Upper lobe of left lung (tissue), 6 donors: ENCODE measurements around the gene FER1L5. TPM values are rescaled to one million over a fixed set of nuclear protein-coding genes. Genes with fewer than 3 reads are reported as not detected.
A peak's percentile ranks its signal among the peaks of the same experiment; 100 is the strongest.

Experiments used
- ATAC-seq, 2 donors: fragments of 200-7000 bp; cut with Tn5 transposase; one replicate each; pipeline ENCODE4 v1.9.1; 2022; ENCODE audit warnings: mild to moderate bottlenecking in 2 of 2, moderate library complexity in 2 of 2; ENCODE audit not compliant: low FRiP score in 2 of 2
- DNase-seq, 2 donors: peaks; one replicate each; pipeline ENCODE4 v3.0.0-alpha.2; 2019 to 2020
- H3K27ac ChIP-seq, 4 donors: fragments of 200-600 bp; sonication (generic); one replicate each; pipeline ENCODE4 v1.5.1; 2016 to 2019
- H3K27me3 ChIP-seq, 4 donors: fragments of 200-600 bp; sonication (generic); one replicate each; pipeline ENCODE4 v1.5.1; 2017 to 2019
- H3K36me3 ChIP-seq, 4 donors: fragments of 200-600 bp; sonication (generic); one replicate each; pipeline ENCODE4 v1.5.1; 2016 to 2019
- H3K4me1 ChIP-seq, 4 donors: fragments of 200-600 bp; sonication (generic); one replicate each; pipeline ENCODE4 v1.5.1; 2018 to 2019
- H3K4me3 ChIP-seq, 4 donors: fragments of 200-600 bp; sonication (generic); one replicate each; pipeline ENCODE4 v1.5.1; 2017 to 2019; ENCODE audit warnings: mild to moderate bottlenecking in 2 of 4, moderate library complexity in 1 of 4
- H3K9me3 ChIP-seq, 4 donors: fragments of 200-600 bp; sonication (generic); one replicate each; pipeline ENCODE4 v1.5.1; 2018 to 2019
- EP300 ChIP-seq, 4 donors: sonication (generic); formaldehyde crosslinking; IDR thresholded peaks; one replicate each; pipeline ENCODE4 v1.5.1; 2017; ENCODE audit warnings: antibody characterized with exemption in 4 of 4, control low read depth in 2 of 4
- POLR2A ChIP-seq, 4 donors: fragments of 450-650 bp; IDR thresholded peaks; one replicate each; pipeline ENCODE4 v1.5.1; 2016 to 2017; ENCODE audit warnings: antibody characterized with exemption in 4 of 4, mild to moderate bottlenecking in 2 of 4
- POLR2AphosphoS5 ChIP-seq, 2 donors: sonication (generic); formaldehyde crosslinking; IDR thresholded peaks; one replicate each; pipeline ENCODE4 v1.5.1; 2017; ENCODE audit warnings: antibody characterized with exemption in 2 of 2
- WGBS, 2 donors: methylation state at CpG; one replicate each; pipeline ENCODE4 v1.1.5; 2017 to 2018; 5-methylcytosine and 5-hydroxymethylcytosine counted together
- total RNA-seq, 6 donors: library from RNA; depleted of rRNA in 4 of 6; stranded (reverse); fragments of >200 nt in 4 of 6; gene quantifications; one replicate each; pipeline versions ENCODE4 v1.1.0 to v1.2.1, GENCODE V29; 2016 to 2021
- TF ChIP-seq, protein P1 (sequence below), 6 experiments: fragments of 450-650 bp in 4 of 6; fragments of 200-600 bp in 2 of 6; sonication (generic) in 2 of 6; IDR thresholded peaks; one replicate each; pipeline ENCODE4 v1.5.1; 2016 to 2019; ENCODE audit warnings: antibody characterized with exemption in 6 of 6
- donor health status: DM: no; HTN: no; CAD: no; lungs with moderate emphysema.
- donor health status: DM: no; HTN: yes; CAD: no; lungs with severe emphysema.

The FER1L5 gene
- total RNA-seq, 6 donors from 2014 or later: 0.15 to 5.2 (median 0.43) TPM

DNA sequence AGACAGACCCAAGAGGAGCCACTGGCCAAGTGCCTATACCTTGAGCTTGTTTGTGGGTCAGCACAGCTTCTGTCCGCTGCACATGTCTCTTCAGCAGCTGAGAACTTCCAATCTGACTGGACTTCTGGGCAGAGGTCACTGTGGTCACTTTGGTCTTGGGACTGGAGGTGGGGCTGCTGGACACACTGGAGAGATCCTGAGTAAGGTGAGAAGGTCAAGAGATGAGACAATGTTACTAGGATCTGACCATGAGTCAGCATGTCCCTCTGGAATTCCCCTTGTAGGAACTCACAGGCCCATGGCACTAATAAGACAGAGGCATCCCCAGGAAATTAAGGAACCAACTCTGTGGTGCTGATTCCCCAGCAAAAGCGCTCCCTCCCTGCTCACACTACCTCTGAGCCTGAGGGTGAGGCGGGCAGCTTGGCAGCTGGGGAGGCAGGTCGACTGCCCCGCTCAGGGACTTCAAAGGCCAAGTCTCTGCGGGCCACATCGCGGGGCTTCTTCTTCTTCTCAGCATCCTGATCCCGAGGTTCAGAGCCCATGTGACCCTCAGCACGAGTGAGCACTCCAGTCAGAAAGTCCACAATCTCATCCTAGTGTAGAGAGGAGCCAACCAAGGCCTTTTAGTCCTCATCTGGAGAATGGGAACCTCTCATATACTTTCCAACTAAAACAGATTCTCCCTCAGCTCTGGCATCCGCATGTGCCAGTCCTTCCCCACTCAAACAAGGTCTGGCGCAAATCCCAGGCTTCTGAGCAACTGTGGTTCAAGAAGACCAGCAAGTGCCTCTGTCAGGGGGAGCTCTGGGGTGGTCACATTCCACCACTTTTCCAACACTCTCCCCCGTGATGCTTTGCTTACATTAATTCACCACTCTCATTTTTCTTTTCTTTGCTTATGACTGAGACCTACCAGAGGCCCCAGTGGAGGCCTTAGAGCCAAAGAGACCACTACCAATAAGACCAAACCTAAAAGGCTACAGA lies 33.8 kb upstream of the FER1L5 start:
- WGBS, 2 donors: 92 to 93% methylated on average over 12 to 13 of the region's 13 CpGs
- ATAC-seq: peak in 1 of 2 donors; percentile 24

DNA sequence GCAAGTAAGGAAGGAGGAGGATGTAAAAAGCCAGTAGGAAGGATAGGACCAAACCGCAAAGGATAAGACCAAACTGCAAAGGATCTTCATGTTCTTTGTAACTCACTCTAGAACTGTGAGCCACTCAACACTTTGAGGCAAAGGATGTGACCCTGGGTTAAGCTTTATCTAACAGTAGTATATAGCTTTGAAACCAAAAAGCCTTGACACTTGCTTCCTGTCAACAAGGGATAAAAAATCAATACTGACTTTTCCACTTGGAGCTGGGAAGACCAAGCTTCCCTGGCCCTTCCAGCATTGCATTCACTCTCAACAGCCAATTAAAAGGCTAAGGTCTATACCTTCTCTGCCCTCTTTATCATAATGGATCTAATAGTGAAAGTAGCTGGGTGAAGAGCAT lies 26.4 kb upstream of the FER1L5 start:
- peak overlapping the region in 1 of 4 donors; percentile 48 for H3K27ac ChIP-seq
- peaks cover 24 to 79% (median 52%) of the 10 kb centered on the region in 4 donors for H3K36me3 ChIP-seq

More for the DNA sequence above, 33.8 kb upstream of the FER1L5 start:
- Histone ChIP-seq H3K36me3 (peaks cover 72 to 100% (median 92%) of the 10 kb centered on the region in 4 donors), H3K27me3 (no peaks in the 10 kb centered on the region), H3K4me1 (peaks cover 0 to 6% (median 0%) of the 10 kb centered on the region in 4 donors), H3K4me3 (no peak overlapping the region), H3K9me3 (no peaks in the 10 kb centered on the region), H3K27ac (peak overlapping the region in 2 of 4 donors; percentile 24 to 27)
- peak in 1 of 2 donors; percentile 24 for DNase-seq
- no peak for TF ChIP-seq POLR2AphosphoS5 (IDR thresholded peaks at IDR 0.05)
- no peak for TF ChIP-seq EP300 (IDR thresholded peaks at IDR 0.05)
- TF ChIP-seq, protein P1, sequence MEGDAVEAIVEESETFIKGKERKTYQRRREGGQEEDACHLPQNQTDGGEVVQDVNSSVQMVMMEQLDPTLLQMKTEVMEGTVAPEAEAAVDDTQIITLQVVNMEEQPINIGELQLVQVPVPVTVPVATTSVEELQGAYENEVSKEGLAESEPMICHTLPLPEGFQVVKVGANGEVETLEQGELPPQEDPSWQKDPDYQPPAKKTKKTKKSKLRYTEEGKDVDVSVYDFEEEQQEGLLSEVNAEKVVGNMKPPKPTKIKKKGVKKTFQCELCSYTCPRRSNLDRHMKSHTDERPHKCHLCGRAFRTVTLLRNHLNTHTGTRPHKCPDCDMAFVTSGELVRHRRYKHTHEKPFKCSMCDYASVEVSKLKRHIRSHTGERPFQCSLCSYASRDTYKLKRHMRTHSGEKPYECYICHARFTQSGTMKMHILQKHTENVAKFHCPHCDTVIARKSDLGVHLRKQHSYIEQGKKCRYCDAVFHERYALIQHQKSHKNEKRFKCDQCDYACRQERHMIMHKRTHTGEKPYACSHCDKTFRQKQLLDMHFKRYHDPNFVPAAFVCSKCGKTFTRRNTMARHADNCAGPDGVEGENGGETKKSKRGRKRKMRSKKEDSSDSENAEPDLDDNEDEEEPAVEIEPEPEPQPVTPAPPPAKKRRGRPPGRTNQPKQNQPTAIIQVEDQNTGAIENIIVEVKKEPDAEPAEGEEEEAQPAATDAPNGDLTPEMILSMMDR (IDR thresholded peaks at IDR 0.05): no peak
- TF ChIP-seq POLR2A (IDR thresholded peaks at IDR 0.05): no peak

GRCh38 chr2:96616535-96616934 lies 26.0 kb upstream of the FER1L5 start:
- peaks cover 5 to 26% (median 18%) of the 10 kb centered on the region in 4 donors for H3K4me1 ChIP-seq
- DNase-seq: no peak
- TF ChIP-seq, protein P1 (IDR thresholded peaks at IDR 0.05): no peak
- TF ChIP-seq POLR2A (IDR thresholded peaks at IDR 0.05) (no peak), POLR2AphosphoS5 (IDR thresholded peaks at IDR 0.05) (no peak), EP300 (IDR thresholded peaks at IDR 0.05) (no peak)
- peak overlapping the region; percentile 11 to 71 (median 40) for H3K27ac ChIP-seq
- no peaks in the 10 kb centered on the region for H3K9me3 ChIP-seq
- H3K27me3 ChIP-seq: no peaks in the 10 kb centered on the region
- H3K4me3 ChIP-seq: no peak overlapping the region
- 83 to 92% methylated on average over 5 to 6 of the region's 6 CpGs for WGBS, 2 donors
- H3K36me3 ChIP-seq: peaks cover 20 to 75% (median 48%) of the 10 kb centered on the region in 4 donors
- no peak for ATAC-seq

More for the DNA sequence above, 26.4 kb upstream of the FER1L5 start:
- DNase-seq (no peak), ATAC-seq (no peak)
- H3K4me3 ChIP-seq: no peak overlapping the region
- WGBS, 2 donors: 90 to 100% methylated on average over 1 of the region's 1 CpG
- no peaks in the 10 kb centered on the region for H3K9me3 ChIP-seq
- H3K27me3 ChIP-seq: no peaks in the 10 kb centered on the region
- TF ChIP-seq EP300 (IDR thresholded peaks at IDR 0.05) (no peak), POLR2A (IDR thresholded peaks at IDR 0.05) (no peak), POLR2AphosphoS5 (IDR thresholded peaks at IDR 0.05) (no peak)
- TF ChIP-seq, protein P1 (IDR thresholded peaks at IDR 0.05): no peak
- peaks cover 5 to 26% (median 16%) of the 10 kb centered on the region in 4 donors for H3K4me1 ChIP-seq

- TF ChIP-seq, protein P1 (IDR thresholded peaks at IDR 0.05): no peak
- TF ChIP-seq POLR2AphosphoS5 (IDR thresholded peaks at IDR 0.05) (no peak), EP300 (IDR thresholded peaks at IDR 0.05) (no peak), POLR2A (IDR thresholded peaks at IDR 0.05) (no peak)
- H3K27ac ChIP-seq: peak overlapping the region; percentile 32 to 76 (median 60)
- H3K9me3 ChIP-seq: no peaks in the 10 kb centered on the region
- peaks cover 5 to 26% (median 18%) of the 10 kb centered on the region in 4 donors for H3K4me1 ChIP-seq
- no peaks in the 10 kb centered on the region for H3K27me3 ChIP-seq
- 90% methylated on average over 4 of the region's 4 CpGs for WGBS, 2 donors
- H3K36me3 ChIP-seq: peaks cover 18 to 70% (median 45%) of the 10 kb centered on the region in 4 donors
- DNase-seq (no peak), ATAC-seq (no peak)
- no peak overlapping the region for H3K4me3 ChIP-seq
These were observed 25.6 kb upstream of the FER1L5 start for GRCh38 chr2:96617012-96617411.
